ENCODE data around the gene ZNF480. TPM values are rescaled to one million over a fixed set of nuclear protein-coding genes. Genes with fewer than 3 reads are reported as not detected.

The ZNF480 gene
- total and polyA plus RNA-seq, 8 donors, result 2.2 to 11.0 (median 5.2) TPM

- intact Hi-C loops (cut with DNase I; ENCODE audit: low total_unique reads), result no loop called here
- WGBS, 5 donors, result 0 to 1% (median 0%) methylated on average over 40 to 70 of the region's 70 CpGs
- peak within 1 kb of the TSS; percentile 78 to 99 (median 90) for H3K4me3 ChIP-seq
- H3K27me3 ChIP-seq, result no peaks in the 10 kb centered on the region
- peaks cover 0 to 10% (median 0%) of the 10 kb centered on the region in 4 donors for H3K9me3 ChIP-seq
- DNase-seq, result peak; percentile 99
- peaks cover 0 to 23% (median 17%) of the 10 kb centered on the region in 4 donors for H3K36me3 ChIP-seq
- H3K4me1 ChIP-seq, result peaks cover 9 to 32% (median 23%) of the 10 kb centered on the region in 4 donors
- peak within 1 kb of the TSS; percentile 81 to 100 (median 97) for H3K27ac ChIP-seq
- TF ChIP-seq CTCF (IDR thresholded peaks at IDR 0.05) (no peak), POLR2AphosphoS5 (IDR thresholded peaks at IDR 0.05) (peak; percentile 93 to 98 (median 93)), EP300 (IDR thresholded peaks at IDR 0.05) (no peak), POLR2A (IDR thresholded peaks at IDR 0.05) (peak in 1 of 4 donors; percentile 64)
Observed at GRCh38 chr19:52269338-52270261, 27.4 kb upstream of the ZNF480 start, which contains the start of gene ZNF766. Gene ZNF766 (plus strand): TSS chr19:52269587. CDS start chr19:52269614, 27 bp downstream.

GRCh38 chr19:52270266-52270885 lies 26.6 kb upstream of the ZNF480 start:
- Histone ChIP-seq H3K27ac (peak overlapping the region; percentile 81 to 100 (median 97)), H3K9me3 (peaks cover 0 to 10% (median 0%) of the 10 kb centered on the region in 4 donors), H3K36me3 (peaks cover 0 to 24% (median 17%) of the 10 kb centered on the region in 4 donors), H3K4me1 (peaks cover 9 to 32% (median 23%) of the 10 kb centered on the region in 4 donors), H3K4me3 (peak overlapping the region; percentile 78 to 99 (median 90)), H3K27me3 (no peaks in the 10 kb centered on the region)
- TF ChIP-seq POLR2A (IDR thresholded peaks at IDR 0.05), result no peak
- TF ChIP-seq POLR2AphosphoS5 (IDR thresholded peaks at IDR 0.05), result no peak
- no peak for TF ChIP-seq EP300 (IDR thresholded peaks at IDR 0.05)
- TF ChIP-seq CTCF (IDR thresholded peaks at IDR 0.05), result no peak
- intact Hi-C loops (cut with DNase I; ENCODE audit: low total_unique reads), result no loop called here
- DNase-seq, result peak in 1 of 2 donors; percentile 53
- whole genome bisulfite sequencing, 5 donors, result 7 to 14% (median 11%) methylated on average over 11 of the region's 11 CpGs

- no peak overlapping the region for H3K27ac ChIP-seq
- no peak overlapping the region for H3K4me3 ChIP-seq
- 93 to 100% (median 100%) methylated on average over 2 of the region's 2 CpGs for WGBS, 5 donors
- intact Hi-C loops (cut with DNase I; ENCODE audit: low total_unique reads), result no loop called here
- H3K27me3 ChIP-seq, result no peaks in the 10 kb centered on the region
- TF ChIP-seq EP300 (IDR thresholded peaks at IDR 0.05) (no peak), POLR2AphosphoS5 (IDR thresholded peaks at IDR 0.05) (no peak), CTCF (IDR thresholded peaks at IDR 0.05) (no peak), POLR2A (IDR thresholded peaks at IDR 0.05) (no peak)
- H3K9me3 ChIP-seq, result peaks cover 0 to 26% (median 7%) of the 10 kb centered on the region in 4 donors
- peaks cover 0 to 43% (median 28%) of the 10 kb centered on the region in 4 donors for H3K36me3 ChIP-seq
- peaks cover 13 to 34% (median 28%) of the 10 kb centered on the region in 4 donors for H3K4me1 ChIP-seq
- no peak for DNase-seq
Observed at GRCh38 chr19:52273301-52273700, 23.7 kb upstream of the ZNF480 start.

GRCh38 chr19:52274191-52274590 lies 22.8 kb upstream of the ZNF480 start:
- no peak for TF ChIP-seq CTCF (IDR thresholded peaks at IDR 0.05)
- Histone ChIP-seq H3K27me3 (no peaks in the 10 kb centered on the region), H3K36me3 (peaks cover 0 to 52% (median 30%) of the 10 kb centered on the region in 4 donors), H3K4me1 (peaks cover 13 to 27% (median 23%) of the 10 kb centered on the region in 4 donors), H3K9me3 (peaks cover 0 to 35% (median 11%) of the 10 kb centered on the region in 4 donors), H3K27ac (no peak overlapping the region), H3K4me3 (no peak overlapping the region)
- no peak for DNase-seq
- intact Hi-C loops (cut with DNase I; ENCODE audit: low total_unique reads), result no loop called here
- WGBS, 5 donors, result 83 to 96% (median 87%) methylated on average over 5 of the region's 5 CpGs

All from stomach (tissue), 9 donors.